ENCODE measurements around the gene RLBP1. TPM values are rescaled to one million over a fixed set of nuclear protein-coding genes. Genes with fewer than 3 reads are reported as not detected.
"Not testable (repeated sequence)": the region's sequence is repeated elsewhere in the genome, so short reads cannot be mapped to it uniquely, and the experiment has no call there.

The RLBP1 gene
- total RNA-seq: not detected
- long read RNA-seq, partial matches to known transcripts: 0 of 1 reads
- long read RNA-seq, other reads (novel, unspliced or antisense): 1 of 1 reads

DNA sequence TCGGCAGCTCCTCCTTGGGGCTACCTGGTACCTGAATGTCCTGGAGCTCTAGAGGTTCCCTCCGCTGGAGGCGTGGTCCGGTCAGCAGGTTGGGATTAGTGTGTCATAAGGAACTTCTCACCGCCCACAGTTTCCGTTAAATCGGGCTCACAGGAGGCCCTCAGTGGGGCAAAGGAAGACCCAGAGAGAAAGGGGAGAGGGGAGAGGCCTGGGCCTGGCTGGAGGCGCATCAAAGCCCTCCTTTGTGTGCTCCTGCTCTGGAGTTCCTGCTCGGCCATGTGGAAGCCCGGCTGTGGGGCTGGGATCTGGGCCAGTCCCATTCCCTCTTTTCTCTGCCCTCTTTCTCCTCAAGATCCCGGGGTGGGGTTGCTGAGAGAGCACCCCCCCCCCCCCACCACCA is at the start of gene RLBP1:
RLBP1 (minus strand) TSS at position 37 of the 400 bp plus-strand sequence. CDS start 2,604 bp downstream, outside the sequence.
- intact Hi-C loops (cut with DNase I): no loop called here
- no peak for DNase-seq (ENCODE audit: low spot score)

DNA sequence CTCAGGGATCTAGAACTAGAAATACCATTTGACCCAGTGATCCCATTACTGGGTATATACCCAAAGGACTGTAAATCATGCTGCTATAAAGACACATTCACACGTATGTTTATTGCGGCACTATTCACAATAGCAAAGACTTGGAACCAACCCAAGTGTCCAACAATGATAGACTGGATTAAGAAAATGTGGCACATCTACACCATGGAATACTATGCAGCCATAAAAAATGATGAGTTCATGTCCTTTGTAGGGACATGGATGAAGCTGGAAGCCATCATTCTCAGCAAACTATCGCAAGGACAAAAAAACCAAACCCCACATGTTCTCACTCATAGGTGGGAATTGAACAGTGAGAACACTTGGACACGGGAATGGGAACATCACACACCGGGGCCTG is 28.8 kb upstream of the RLBP1 start:
- intact Hi-C loops (cut with DNase I); DNase-seq (ENCODE audit: low spot score): not testable (repeated sequence)

DNA sequence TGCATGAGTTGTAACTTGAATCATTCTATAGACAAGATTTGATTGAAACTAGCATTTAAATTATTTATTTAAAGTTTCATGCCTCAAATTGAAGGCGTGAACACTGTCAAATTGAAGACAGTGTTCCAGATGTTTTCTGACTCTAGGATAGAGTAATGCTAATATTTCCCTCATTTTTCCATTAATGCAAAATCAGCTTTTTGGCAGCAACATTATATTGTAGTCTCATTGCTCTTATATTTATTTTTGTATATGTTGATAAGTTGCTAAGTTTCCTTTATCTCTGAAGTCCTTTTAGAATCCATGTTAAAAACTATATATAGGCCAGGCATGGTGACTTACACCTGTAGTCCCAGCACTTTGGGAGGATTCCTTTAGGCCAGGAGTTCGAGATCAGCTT is 27.2 kb upstream of the RLBP1 start:
- DNase-seq (ENCODE audit: low spot score): no peak
- intact Hi-C loops (cut with DNase I): no loop called here

- intact Hi-C loops (cut with DNase I): no loop called here
- no peak for DNase-seq (ENCODE audit: low spot score)
Measured at GRCh38 chr15:89247446-89247845, 26.1 kb upstream of the RLBP1 start.

GRCh38 chr15:89244574-89244903 is 23.2 kb upstream of the RLBP1 start:
- DNase-seq (ENCODE audit: low spot score): no peak
- intact Hi-C loops (cut with DNase I): no loop called here

GRCh38 chr15:89243691-89244573 is 22.6 kb upstream of the RLBP1 start, which contains the start of gene FANCI:
TSS of gene FANCI (plus strand) at chr15:89243979. CDS start at chr15:89247648, 3,669 bp downstream.
- intact Hi-C loops (cut with DNase I): no loop called here
- DNase-seq (ENCODE audit: low spot score): peak; percentile 98

DNA sequence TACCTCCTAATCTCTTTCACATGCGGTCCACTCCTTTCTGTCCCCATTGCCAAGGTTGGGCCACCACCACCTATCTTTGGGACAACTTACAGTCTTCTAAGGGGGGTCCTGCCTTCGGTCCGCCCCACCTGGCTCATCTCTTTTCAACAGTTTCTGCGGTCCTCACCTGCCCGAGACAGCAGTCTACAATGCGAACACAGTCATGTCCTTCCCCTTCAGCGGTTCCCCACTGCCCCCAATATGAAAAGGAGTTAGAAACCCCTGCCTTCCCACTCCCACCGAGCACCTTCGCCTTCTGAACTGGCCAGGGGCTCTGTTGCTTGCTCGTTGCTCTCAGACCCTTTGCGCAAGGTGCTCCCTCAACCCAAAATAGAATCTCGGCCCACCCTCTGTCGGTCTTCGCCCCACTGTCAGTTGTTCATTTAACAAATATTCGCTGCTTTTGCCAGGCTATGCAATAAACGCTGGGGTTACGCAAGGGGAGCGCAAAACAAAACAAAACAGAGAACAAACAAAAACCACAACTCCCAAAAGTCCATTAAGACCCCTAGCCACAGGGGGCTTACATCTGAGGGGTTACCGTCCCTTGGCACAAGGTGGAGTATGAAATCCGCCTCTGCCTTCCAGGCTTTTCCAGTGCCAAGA is 21.8 kb upstream of the RLBP1 start:
- intact Hi-C loops (cut with DNase I): no loop called here

DNA sequence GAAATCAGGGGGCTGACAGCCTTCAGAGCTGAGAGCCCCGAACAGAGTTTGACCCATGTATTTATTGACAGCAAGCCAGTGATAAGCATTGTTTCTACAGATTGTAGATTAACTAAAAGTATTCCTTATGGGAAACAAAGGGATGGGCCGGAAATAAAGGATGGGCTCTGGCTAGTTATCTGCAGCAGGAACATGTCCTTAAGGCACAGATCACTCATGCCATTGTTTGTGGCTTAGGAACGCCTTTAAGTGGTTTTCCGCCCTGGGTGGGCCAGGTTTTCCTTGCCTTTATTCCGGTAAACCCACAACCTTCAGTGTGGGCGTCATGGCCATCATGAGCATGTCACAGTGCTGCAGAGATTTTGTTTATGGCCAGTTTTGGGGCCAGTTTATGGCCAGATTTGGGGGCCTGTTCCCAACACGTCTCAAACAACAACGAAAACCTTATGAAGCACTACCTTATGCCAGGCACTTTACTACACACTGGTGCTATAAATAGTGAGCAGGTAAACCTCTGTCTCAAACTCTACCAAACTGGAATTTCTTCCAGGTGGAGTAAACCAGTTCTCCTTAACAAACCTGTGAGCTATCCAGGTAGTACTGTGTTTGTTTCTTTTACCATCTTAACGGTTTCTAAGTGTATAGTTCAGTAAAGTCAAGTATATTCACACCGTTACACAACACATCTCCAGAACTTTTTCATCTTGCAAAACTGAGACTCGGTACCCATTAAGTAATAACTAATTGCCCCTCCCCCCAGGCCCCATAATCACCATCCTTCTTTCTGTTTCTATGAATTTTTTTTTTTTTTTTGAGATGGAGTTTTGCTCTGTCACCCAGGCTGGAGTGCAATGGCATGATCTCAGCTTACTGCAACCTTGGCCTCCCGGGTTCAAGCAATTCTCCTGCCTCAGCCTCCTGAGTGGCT is 18.8 kb upstream of the RLBP1 start:
- DNase-seq (ENCODE audit: low spot score); intact Hi-C loops (cut with DNase I): not testable (repeated sequence)

More for the DNA sequence above, 21.8 kb upstream of the RLBP1 start:
- DNase-seq (ENCODE audit: low spot score): no peak

DNA sequence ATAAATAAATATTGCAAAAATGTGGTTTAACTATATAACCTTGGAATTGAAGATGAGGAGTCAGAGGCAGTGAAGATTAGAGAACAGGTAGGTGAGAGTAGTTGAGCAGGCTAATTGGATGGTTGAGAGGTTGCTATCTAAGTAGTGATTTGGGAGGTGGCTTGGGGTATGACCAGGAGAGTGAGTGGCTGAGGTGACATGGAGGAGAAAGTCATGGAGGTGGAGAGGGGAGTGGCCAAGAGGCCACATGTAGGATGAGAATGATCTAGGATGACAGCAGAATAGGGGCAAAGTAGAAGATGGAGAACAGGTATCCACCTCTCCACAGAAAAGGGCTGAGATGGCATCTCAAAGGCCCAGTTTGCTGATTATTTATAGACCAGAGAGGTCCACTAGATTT is 10.5 kb upstream of the RLBP1 start:
- intact Hi-C loops (cut with DNase I): no loop called here
- no peak for DNase-seq (ENCODE audit: low spot score)

DNA sequence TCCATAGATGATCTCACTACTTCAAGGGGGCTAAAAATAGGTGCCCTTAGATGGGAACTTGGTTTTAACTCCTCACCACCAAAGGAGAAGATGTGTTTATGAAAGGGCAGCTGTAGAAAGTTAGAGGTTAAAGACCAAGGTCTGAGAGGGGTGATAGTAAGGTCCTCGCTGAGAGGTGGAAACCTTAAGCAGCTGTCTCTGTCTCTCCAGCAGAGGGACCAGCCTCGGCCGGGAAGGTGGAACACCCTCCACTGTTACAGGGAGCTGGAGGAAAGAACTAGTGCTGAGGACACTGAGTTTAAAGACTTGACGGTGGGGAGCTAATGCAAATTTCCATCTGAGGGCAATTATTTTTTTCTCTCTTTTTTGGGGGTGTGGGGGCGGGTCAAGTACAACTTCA is 8.9 kb upstream of the RLBP1 start:
- no peak for DNase-seq (ENCODE audit: low spot score)
- intact Hi-C loops (cut with DNase I): no loop called here

DNA sequence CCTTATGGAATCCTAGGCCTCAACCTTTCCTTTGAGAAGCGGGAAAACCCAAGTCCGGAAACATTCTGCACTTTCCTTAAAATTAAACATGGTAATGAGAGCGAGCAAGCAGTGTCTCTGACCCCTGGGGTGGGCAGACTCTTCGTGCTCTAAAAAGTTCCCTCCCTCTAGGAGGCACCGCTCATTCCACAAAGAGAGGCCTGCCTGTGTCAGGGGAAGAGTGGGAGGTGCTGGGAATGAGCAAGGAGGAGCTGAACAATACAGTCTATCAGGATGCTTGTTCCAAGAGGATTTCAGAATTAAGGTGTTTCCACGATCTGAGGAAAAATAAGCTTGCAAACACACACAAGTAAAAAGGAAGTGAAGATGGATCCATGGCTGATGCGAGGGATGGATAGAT is 6.0 kb upstream of the RLBP1 start:
- intact Hi-C loops (cut with DNase I): no loop called here
- no peak for DNase-seq (ENCODE audit: low spot score)

- intact Hi-C loops (cut with DNase I): no loop called here
- DNase-seq (ENCODE audit: low spot score): no peak
Measured at GRCh38 chr15:89226359-89227221, 5.2 kb upstream of the RLBP1 start.

GRCh38 chr15:89225588-89225987 is 4.2 kb upstream of the RLBP1 start:
- intact Hi-C loops (cut with DNase I): no loop called here
- no peak for DNase-seq (ENCODE audit: low spot score)

GRCh38 chr15:89218531-89218930 is 2.8 kb downstream of the RLBP1 start:
- intact Hi-C loops (cut with DNase I): no loop called here
- peak; percentile 36 for DNase-seq (ENCODE audit: low spot score)

GRCh38 chr15:89217686-89218376 is 3.5 kb downstream of the RLBP1 start:
- no peak for DNase-seq (ENCODE audit: low spot score)
- intact Hi-C loops (cut with DNase I): no loop called here

- no peak for DNase-seq (ENCODE audit: low spot score)
- intact Hi-C loops (cut with DNase I): no loop called here
Measured at GRCh38 chr15:89217031-89217430, 4.3 kb downstream of the RLBP1 start.

GRCh38 chr15:89215627-89216026 is 5.8 kb downstream of the RLBP1 start:
- intact Hi-C loops (cut with DNase I): no loop called here
- DNase-seq (ENCODE audit: low spot score): no peak

- intact Hi-C loops (cut with DNase I): no loop called here
- DNase-seq (ENCODE audit: low spot score): peak; percentile 15
Measured at GRCh38 chr15:89211678-89212170, 9.7 kb downstream of the RLBP1 start.
